Measurements from ENCODE around the gene FRMD4A. TPM values are rescaled to one million over a fixed set of nuclear protein-coding genes. Genes with fewer than 3 reads are reported as not detected.

FRMD4A gene
- total RNA-seq, 1 experiment from 2014 or later: not detected

DNA sequence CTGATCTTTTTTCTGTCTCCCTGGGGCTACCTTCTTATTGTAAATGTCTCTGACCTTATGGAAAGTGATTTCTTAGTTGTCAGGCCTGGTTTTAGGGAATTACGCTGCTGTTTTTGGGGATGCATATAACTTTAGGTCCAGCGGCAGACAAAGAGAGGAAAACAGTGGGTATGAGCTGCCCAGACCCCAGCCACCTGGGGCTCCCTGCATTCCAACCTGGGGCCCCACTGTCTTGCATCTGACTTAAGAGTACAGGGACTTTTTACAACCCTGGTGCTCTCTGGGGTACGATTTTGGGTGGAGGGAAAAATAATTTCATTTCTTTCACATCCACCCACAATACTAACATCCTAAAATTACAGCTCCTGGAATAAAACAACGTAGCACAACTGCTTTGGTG is 624.5 kb downstream of the FRMD4A start:
- Histone ChIP-seq H2AFZ (ENCODE audit: low read length) (no peak overlapping the region), H3K79me2 (ENCODE audit: low read length) (no peaks in the 10 kb centered on the region), H3K4me1 (ENCODE audit: low read length) (no peaks in the 10 kb centered on the region), H4K20me1 (ENCODE audit: insufficient read depth, low read depth, low read length) (no peaks in the 10 kb centered on the region), H3K9me2 (replicated peaks; ENCODE audit: insufficient read depth, low read length) (no peaks in the 10 kb centered on the region), H3K27ac (ENCODE audit: low read length) (no peak overlapping the region), H3K9ac (ENCODE audit: low read length) (no peak overlapping the region), H3K4me2 (ENCODE audit: low read depth, low read length, poor library complexity, severe bottlenecking) (no peak overlapping the region), H3K4me3 (ENCODE audit: low read length) (no peak overlapping the region), H3K9me3 (ENCODE audit: low read length) (no peaks in the 10 kb centered on the region), H3K36me3 (ENCODE audit: insufficient read depth, low read length) (no peaks in the 10 kb centered on the region), H3K27me3 (ENCODE audit: low read length) (no peaks in the 10 kb centered on the region)
- no peak for DNase-seq

DNA sequence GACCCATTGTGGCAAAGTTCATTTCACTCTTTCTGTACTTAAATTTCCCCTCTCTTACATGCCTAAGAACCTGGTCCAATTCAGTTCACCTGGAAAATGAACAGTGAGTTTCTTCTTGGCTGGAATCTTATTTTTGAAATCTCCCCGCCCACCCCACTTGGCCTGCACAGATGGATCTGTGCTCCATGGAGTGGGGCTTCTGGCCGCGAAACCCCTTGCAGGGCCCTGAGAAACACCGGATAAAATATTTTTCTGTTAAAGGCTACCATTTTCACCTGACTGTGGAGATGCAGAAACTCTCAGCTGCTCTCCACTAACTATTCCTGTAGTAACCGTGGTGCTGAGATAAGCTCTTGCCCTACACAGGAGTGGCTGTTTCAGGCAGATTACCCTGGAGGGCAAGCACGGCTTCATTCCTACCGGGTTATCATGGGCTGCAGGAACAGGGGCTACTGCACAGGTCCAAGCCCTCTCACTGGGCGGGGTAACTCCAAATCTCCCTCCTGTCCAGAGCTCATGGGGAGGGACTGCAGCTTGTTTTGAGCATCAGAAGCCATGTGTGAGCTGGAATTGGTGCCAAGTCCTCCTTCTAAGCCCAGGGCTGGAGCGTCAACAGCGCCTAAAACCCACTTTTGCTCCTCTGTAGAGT is 625.1 kb downstream of the FRMD4A start:
- H3K36me3 ChIP-seq (ENCODE audit: insufficient read depth, low read length): no peaks in the 10 kb centered on the region
- no peaks in the 10 kb centered on the region for H3K9me2 ChIP-seq (replicated peaks; ENCODE audit: insufficient read depth, low read length)
- no peak overlapping the region for H3K4me3 ChIP-seq (ENCODE audit: low read length)
- no peak for DNase-seq
- no peaks in the 10 kb centered on the region for H3K9me3 ChIP-seq (ENCODE audit: low read length)
- no peaks in the 10 kb centered on the region for H4K20me1 ChIP-seq (ENCODE audit: insufficient read depth, low read depth, low read length)
- H3K4me1 ChIP-seq (ENCODE audit: low read length): no peaks in the 10 kb centered on the region
- H2AFZ ChIP-seq (ENCODE audit: low read length): no peak overlapping the region
- H3K9ac ChIP-seq (ENCODE audit: low read length): no peak overlapping the region
- H3K79me2 ChIP-seq (ENCODE audit: low read length): no peaks in the 10 kb centered on the region
- H3K27ac ChIP-seq (ENCODE audit: low read length): no peak overlapping the region
- no peaks in the 10 kb centered on the region for H3K27me3 ChIP-seq (ENCODE audit: low read length)
- H3K4me2 ChIP-seq (ENCODE audit: low read depth, low read length, poor library complexity, severe bottlenecking): no peak overlapping the region

DNA sequence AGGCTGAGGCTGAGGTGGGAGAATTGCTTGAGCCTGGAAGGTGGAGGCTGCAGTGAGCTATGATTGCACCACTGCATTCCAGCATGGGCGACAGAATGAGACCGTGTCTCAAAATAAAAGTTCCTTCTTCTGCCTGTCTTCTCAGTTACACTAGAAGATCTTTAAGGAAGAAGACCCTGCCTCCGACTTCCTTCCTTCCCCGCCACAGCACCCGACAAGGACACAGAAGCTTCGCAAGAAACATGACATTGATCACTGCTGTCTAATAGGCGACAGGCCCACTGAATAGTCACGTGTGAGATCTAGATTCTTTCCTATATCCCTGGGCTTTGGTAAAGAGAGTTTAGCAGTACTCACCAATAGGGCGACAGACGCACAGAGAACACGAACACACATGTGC is 625.8 kb downstream of the FRMD4A start:
- H3K27ac ChIP-seq (ENCODE audit: low read length): no peak overlapping the region
- no peaks in the 10 kb centered on the region for H3K9me2 ChIP-seq (replicated peaks; ENCODE audit: insufficient read depth, low read length)
- H3K4me1 ChIP-seq (ENCODE audit: low read length): no peaks in the 10 kb centered on the region
- H3K27me3 ChIP-seq (ENCODE audit: low read length): no peaks in the 10 kb centered on the region
- H4K20me1 ChIP-seq (ENCODE audit: insufficient read depth, low read depth, low read length): no peaks in the 10 kb centered on the region
- H3K79me2 ChIP-seq (ENCODE audit: low read length): no peaks in the 10 kb centered on the region
- no peak overlapping the region for H3K4me3 ChIP-seq (ENCODE audit: low read length)
- DNase-seq: no peak
- no peaks in the 10 kb centered on the region for H3K36me3 ChIP-seq (ENCODE audit: insufficient read depth, low read length)
- no peak overlapping the region for H3K9ac ChIP-seq (ENCODE audit: low read length)
- H3K9me3 ChIP-seq (ENCODE audit: low read length): no peaks in the 10 kb centered on the region
- no peak overlapping the region for H3K4me2 ChIP-seq (ENCODE audit: low read depth, low read length, poor library complexity, severe bottlenecking)
- H2AFZ ChIP-seq (ENCODE audit: low read length): no peak overlapping the region

DNA sequence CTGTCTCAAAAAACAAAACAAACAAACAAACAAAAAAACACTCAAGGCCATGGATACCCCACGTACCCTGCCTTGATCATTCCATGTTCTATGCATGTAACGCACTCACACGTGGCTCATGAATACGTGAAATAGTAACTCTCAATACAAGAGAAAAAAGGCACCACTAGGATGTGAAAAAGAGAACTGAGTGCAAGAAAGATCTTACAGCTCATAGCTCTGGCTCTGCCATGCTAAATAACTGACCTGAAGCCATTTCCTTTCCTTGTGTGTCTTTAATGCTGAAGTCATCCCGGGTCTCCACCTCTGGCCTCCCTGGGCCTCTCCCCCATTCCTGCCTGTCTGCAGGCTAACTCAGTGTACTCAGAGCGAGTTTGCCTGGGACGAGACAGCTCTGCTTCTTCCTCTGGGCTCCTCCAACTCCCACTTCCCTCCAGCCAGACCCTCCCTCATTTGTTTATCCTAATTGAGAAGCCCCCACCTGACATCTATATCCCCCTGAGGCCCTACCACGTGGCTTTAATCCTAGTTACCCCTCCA is 626.7 kb downstream of the FRMD4A start:
- no peaks in the 10 kb centered on the region for H3K9me2 ChIP-seq (replicated peaks; ENCODE audit: insufficient read depth, low read length)
- no peak overlapping the region for H3K9ac ChIP-seq (ENCODE audit: low read length)
- H3K4me3 ChIP-seq (ENCODE audit: low read length): no peak overlapping the region
- H4K20me1 ChIP-seq (ENCODE audit: insufficient read depth, low read depth, low read length): no peaks in the 10 kb centered on the region
- DNase-seq: no peak
- H3K79me2 ChIP-seq (ENCODE audit: low read length): no peaks in the 10 kb centered on the region
- H3K9me3 ChIP-seq (ENCODE audit: low read length): no peaks in the 10 kb centered on the region
- H3K36me3 ChIP-seq (ENCODE audit: insufficient read depth, low read length): no peaks in the 10 kb centered on the region
- H3K4me2 ChIP-seq (ENCODE audit: low read depth, low read length, poor library complexity, severe bottlenecking): no peak overlapping the region
- no peaks in the 10 kb centered on the region for H3K4me1 ChIP-seq (ENCODE audit: low read length)
- no peaks in the 10 kb centered on the region for H3K27me3 ChIP-seq (ENCODE audit: low read length)
- no peak overlapping the region for H3K27ac ChIP-seq (ENCODE audit: low read length)
- H2AFZ ChIP-seq (ENCODE audit: low read length): no peak overlapping the region

DNA sequence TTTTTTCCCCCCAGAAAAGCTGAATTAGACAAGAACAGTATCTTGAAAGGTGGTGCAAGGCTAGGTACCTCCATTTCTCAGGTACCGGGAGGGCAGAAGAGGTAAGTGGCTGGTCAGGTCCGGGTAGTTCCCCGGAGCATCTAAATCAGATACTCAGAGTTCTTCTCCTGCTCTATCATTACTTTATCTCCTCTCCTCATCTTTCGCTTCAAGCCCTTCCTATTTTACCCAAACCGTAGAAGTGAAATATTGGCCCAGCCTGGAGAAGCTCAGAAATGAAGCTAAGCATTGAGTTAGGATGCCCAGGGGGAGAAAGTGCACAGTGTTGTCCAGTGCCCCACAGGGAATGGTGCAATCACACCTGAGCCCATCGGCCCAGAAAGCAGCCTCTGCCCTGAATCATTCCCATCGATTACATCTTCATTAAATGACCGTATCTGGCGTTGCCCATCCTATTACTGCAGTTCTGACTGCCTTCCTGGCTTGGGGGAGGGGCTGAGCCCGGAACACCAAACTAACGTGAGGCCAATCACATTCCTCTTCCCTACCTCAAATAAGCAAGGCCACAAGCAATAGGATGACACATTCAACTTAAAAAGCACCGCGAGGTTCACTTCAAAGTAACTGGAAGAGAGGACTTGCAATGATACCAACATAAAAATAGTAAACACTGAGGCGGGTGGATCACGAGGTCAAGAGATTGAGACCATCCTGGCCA is 627.5 kb downstream of the FRMD4A start:
- Histone ChIP-seq H3K27ac (ENCODE audit: low read length) (no peak overlapping the region), H2AFZ (ENCODE audit: low read length) (no peak overlapping the region), H3K4me2 (ENCODE audit: low read depth, low read length, poor library complexity, severe bottlenecking) (no peak overlapping the region), H3K4me3 (ENCODE audit: low read length) (no peak overlapping the region), H3K27me3 (ENCODE audit: low read length) (no peaks in the 10 kb centered on the region), H3K79me2 (ENCODE audit: low read length) (no peaks in the 10 kb centered on the region), H3K4me1 (ENCODE audit: low read length) (no peaks in the 10 kb centered on the region), H3K9ac (ENCODE audit: low read length) (no peak overlapping the region), H3K36me3 (ENCODE audit: insufficient read depth, low read length) (no peaks in the 10 kb centered on the region), H3K9me2 (replicated peaks; ENCODE audit: insufficient read depth, low read length) (no peaks in the 10 kb centered on the region), H4K20me1 (ENCODE audit: insufficient read depth, low read depth, low read length) (no peaks in the 10 kb centered on the region), H3K9me3 (ENCODE audit: low read length) (no peaks in the 10 kb centered on the region)
- no peak for DNase-seq

DNA sequence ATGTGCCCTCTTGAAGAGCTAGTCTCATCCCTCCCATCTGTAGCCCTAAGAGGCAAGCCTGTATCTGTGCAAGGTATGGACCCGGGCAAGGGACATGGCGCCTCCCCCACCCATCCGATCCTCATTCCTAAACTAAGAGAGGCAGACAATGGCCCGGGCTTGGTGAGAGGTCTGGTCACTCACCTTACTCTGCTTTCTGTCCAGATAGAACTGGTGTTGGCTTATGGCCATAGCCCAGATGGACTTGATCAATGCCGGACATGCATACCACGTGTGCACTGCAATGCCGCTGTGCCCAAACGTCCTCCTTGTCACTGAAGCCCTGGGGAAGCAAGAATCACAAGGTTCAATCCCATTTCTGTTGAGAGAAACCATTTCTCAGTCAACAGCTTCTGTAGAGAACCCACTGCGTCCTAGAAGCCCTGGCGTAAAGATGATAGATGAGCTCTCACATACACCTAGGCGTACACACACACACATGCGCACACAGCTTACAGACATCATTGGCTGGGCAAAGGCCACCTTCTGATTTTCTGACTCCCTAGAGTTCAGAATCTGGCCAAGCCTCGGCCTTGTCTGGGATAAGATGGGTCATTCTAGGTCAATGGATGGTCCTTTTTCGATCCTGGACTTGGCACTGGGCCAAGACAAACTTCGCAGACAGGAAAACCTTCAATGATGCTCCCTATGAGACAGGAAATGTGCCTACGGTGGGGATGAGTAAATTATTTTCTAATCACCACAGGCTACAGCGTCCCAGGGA is 629.4 kb downstream of the FRMD4A start:
- no peaks in the 10 kb centered on the region for H4K20me1 ChIP-seq (ENCODE audit: insufficient read depth, low read depth, low read length)
- H3K9me2 ChIP-seq (replicated peaks; ENCODE audit: insufficient read depth, low read length): no peaks in the 10 kb centered on the region
- H3K9ac ChIP-seq (ENCODE audit: low read length): no peak overlapping the region
- H3K9me3 ChIP-seq (ENCODE audit: low read length): no peaks in the 10 kb centered on the region
- H3K4me2 ChIP-seq (ENCODE audit: low read depth, low read length, poor library complexity, severe bottlenecking): no peak overlapping the region
- H3K4me3 ChIP-seq (ENCODE audit: low read length): no peak overlapping the region
- no peak overlapping the region for H3K27ac ChIP-seq (ENCODE audit: low read length)
- no peaks in the 10 kb centered on the region for H3K27me3 ChIP-seq (ENCODE audit: low read length)
- no peak overlapping the region for H2AFZ ChIP-seq (ENCODE audit: low read length)
- DNase-seq: no peak
- H3K36me3 ChIP-seq (ENCODE audit: insufficient read depth, low read length): no peaks in the 10 kb centered on the region
- no peaks in the 10 kb centered on the region for H3K79me2 ChIP-seq (ENCODE audit: low read length)
- H3K4me1 ChIP-seq (ENCODE audit: low read length): no peaks in the 10 kb centered on the region

DNA sequence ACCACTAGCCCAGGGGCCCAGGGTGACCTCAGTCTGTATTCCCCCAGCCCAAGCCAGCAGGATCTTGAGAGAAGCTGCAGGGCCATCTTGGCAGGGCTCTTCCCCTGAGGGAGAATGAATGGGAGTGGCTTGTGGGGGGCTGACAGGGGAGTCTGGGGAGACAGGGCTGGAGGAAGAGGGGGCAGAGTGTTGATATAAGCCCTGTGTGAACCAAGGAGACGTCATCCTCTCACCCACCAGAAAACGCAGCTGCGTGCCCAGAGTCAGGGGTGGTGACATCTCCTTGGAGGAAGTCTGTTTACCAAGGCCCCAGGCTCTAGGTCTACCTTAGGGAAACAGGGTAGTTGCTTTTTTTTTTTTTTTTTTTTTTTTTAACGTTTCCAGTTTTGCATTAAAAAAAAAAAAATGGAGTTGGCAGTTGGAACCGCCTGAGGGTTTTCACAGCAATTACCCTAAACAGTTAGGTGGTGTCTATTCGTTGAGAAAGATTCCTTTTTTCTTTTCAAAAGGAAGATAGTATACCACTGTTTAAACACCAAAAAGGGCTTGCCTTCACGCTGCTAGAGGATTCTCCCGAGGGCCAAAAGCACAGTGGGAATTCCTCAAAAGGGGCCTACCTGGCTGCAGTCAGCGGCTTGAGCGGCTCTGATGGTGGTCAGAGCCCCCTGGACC is 630.1 kb downstream of the FRMD4A start:
- Histone ChIP-seq H3K79me2 (ENCODE audit: low read length) (no peaks in the 10 kb centered on the region), H2AFZ (ENCODE audit: low read length) (no peak overlapping the region)

DNA sequence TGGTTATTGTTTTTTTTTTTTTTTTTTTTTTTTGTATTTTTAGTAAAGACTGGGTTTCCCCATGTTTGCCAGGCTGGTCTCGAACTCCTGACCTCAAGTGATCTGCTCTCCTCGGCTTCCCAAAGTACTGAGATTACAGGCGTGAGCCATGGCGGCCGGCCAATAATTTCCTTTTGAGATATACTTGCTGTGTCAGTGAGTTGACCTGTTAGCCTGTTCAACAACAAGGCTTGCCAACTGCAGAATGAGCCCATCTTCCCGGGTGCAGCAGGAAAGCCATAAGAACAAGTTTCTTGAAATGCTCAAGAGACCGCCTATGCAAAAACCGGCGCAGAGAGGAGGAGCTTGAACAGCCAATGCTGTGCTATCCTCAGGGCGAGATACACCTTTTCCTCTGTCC is 631.5 kb downstream of the FRMD4A start:
- no peak for DNase-seq
- no peaks in the 10 kb centered on the region for H3K4me1 ChIP-seq (ENCODE audit: low read length)
- H3K79me2 ChIP-seq (ENCODE audit: low read length): no peaks in the 10 kb centered on the region
- no peak overlapping the region for H3K4me2 ChIP-seq (ENCODE audit: low read depth, low read length, poor library complexity, severe bottlenecking)
- H3K9ac ChIP-seq (ENCODE audit: low read length): no peak overlapping the region
- H3K36me3 ChIP-seq (ENCODE audit: insufficient read depth, low read length): no peaks in the 10 kb centered on the region
- no peaks in the 10 kb centered on the region for H3K9me3 ChIP-seq (ENCODE audit: low read length)
- H3K27me3 ChIP-seq (ENCODE audit: low read length): no peaks in the 10 kb centered on the region
- H3K4me3 ChIP-seq (ENCODE audit: low read length): no peak overlapping the region
- H3K9me2 ChIP-seq (replicated peaks; ENCODE audit: insufficient read depth, low read length): no peaks in the 10 kb centered on the region
- no peak overlapping the region for H3K27ac ChIP-seq (ENCODE audit: low read length)
- no peaks in the 10 kb centered on the region for H4K20me1 ChIP-seq (ENCODE audit: insufficient read depth, low read depth, low read length)
- no peak overlapping the region for H2AFZ ChIP-seq (ENCODE audit: low read length)

More for the DNA sequence above, 630.1 kb downstream of the FRMD4A start:
- Histone ChIP-seq H3K4me1 (ENCODE audit: low read length) (no peaks in the 10 kb centered on the region), H4K20me1 (ENCODE audit: insufficient read depth, low read depth, low read length) (no peaks in the 10 kb centered on the region), H3K36me3 (ENCODE audit: insufficient read depth, low read length) (no peaks in the 10 kb centered on the region), H3K9me3 (ENCODE audit: low read length) (no peaks in the 10 kb centered on the region), H3K9me2 (replicated peaks; ENCODE audit: insufficient read depth, low read length) (no peaks in the 10 kb centered on the region), H3K4me2 (ENCODE audit: low read depth, low read length, poor library complexity, severe bottlenecking) (no peak overlapping the region), H3K4me3 (ENCODE audit: low read length) (no peak overlapping the region), H3K27ac (ENCODE audit: low read length) (no peak overlapping the region), H3K9ac (ENCODE audit: low read length) (no peak overlapping the region), H3K27me3 (ENCODE audit: low read length) (no peaks in the 10 kb centered on the region)
- DNase-seq: no peak

Measured in Karpas-422 (cell line).